GM13976 (cell line): ENCODE measurements around the gene CD2.

Experiments used
- DNase-seq: peaks from one replicate; pipeline ENCODE4 v3.0.0; 2012; ENCODE audit warnings: low spot score
- CTCF ChIP-seq: IDR thresholded peaks from 2 replicates; pipeline ENCODE4 v1.5.1; 2012; ENCODE audit warnings: borderline replicate concordance, mild to moderate bottlenecking; ENCODE audit not compliant: insufficient read depth; ENCODE audit errors: extremely low read depth, missing control alignments, control extremely low read depth
- in situ Hi-C: fragments of 300-500 bp; cut with MboI; formaldehyde crosslinking; loops from one replicate; pipeline ENCODE4 v1.12.0; 2022; ENCODE audit warnings: low sequenced_read_pairs, mixed read lengths, inconsistent platforms; ENCODE audit not compliant: unreplicated experiment

CD2 gene

GRCh38 chr1:116711263-116711840 is 42.9 kb upstream of the CD2 start:
- no peak for TF ChIP-seq CTCF
- in situ Hi-C loops: no loop called here
- DNase-seq: no peak

- in situ Hi-C loops: no loop called here
- no peak for DNase-seq
- TF ChIP-seq CTCF: no peak
These were observed 41.7 kb upstream of the CD2 start for GRCh38 chr1:116712510-116712909.

GRCh38 chr1:116713474-116713873 is 40.8 kb upstream of the CD2 start:
- in situ Hi-C loops: no loop called here
- TF ChIP-seq CTCF: no peak
- DNase-seq: no peak

DNA sequence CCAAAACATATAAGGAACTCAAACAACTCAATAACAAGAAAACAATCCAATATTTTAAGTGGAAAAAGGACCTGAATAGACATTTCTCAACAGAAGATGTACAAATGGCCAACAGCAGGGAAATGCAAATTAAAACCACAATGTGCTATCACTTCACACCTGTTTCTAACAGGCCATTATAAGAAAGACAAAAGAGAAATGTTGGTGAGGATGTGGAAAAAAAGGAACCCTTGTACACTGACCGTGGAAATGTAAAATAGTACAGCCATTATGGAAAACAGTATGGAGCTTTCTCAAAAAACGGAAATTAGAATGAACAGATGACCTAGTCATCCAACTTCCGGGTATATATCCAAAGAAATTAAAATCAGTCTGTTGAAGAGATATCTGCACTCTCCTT is 37.8 kb upstream of the CD2 start:
- DNase-seq: no peak
- no peak for TF ChIP-seq CTCF
- in situ Hi-C loops: no loop called here

DNA sequence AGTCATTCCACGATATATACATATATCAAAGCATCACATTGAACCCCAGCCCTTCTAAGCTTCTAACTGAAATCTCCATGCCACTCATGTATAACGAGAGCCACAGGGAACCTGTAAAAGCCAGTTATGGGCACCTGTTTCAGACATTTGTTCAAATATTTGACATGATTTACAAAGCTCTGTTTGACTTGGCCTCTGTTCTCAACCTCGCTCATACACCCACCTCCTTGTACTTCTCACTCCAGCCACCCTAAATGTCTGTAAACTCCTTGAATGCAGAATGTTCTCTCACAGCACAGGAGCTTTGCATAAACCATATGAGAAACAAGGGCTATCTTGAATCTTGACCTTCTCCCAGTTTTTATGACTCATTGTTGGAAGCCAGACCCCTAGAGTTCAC is 36.9 kb upstream of the CD2 start:
- DNase-seq: no peak

DNA sequence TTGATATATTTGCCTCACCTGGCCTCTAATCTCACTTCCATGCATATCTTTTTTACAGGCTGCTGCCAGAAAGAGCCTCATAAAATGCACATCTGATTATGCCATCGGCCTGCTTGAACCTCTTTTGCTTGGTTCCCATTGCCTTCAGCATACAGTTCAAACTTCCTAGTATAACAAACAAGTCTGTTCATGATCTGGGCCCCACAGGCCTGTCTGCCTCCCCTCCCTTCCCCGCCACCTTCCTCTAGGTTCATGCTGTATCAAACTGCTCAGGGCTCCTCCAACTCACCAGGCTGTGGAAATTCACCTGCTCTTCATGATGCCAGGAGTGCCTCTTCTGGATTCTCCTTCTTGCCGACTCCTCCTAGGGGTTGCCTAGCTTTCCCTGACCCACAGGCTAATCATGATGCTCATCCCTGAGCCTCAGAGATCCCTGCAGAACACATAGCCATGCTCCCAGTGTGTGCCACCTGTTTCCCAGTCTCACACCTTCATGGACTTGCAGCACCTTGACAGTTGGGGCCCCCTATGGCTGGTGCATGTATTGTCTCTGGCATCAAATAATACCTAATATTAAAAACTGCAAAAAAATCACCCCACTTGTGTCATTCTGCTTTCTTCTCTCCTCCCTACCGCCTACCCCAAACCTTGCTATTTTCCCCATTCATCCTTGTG is 33.7 kb upstream of the CD2 start:
- in situ Hi-C loops: no loop called here
- DNase-seq: no peak
- TF ChIP-seq CTCF: no peak

More for the DNA sequence above, 36.9 kb upstream of the CD2 start:
- TF ChIP-seq CTCF: no peak
- in situ Hi-C loops: no loop called here

- in situ Hi-C loops: no loop called here
- TF ChIP-seq CTCF: no peak
- no peak for DNase-seq
These were observed 33.2 kb upstream of the CD2 start for GRCh38 chr1:116721039-116721405.
